ENCODE measurements around the gene MYPN.

Gene MYPN

GRCh38 chr10:68261132-68261856, 152.0 kb downstream of the MYPN start:
- H3K27ac ChIP-seq = no peak overlapping the region
- DNase-seq (ENCODE audit: low read depth, low spot score) = no peak
